GM21528 (cell line): ENCODE measurements around the gene TMEM44.

Experiments used
- ATAC-seq: cut with Tn5 transposase; IDR thresholded peaks from one replicate; pipeline ENCODE4 v1.9.1; 2021; ENCODE audit warnings: mild to moderate bottlenecking, moderate library complexity; ENCODE audit not compliant: unreplicated experiment, low FRiP score

TMEM44 gene

GRCh38 chr3:194584320-194584776 lies 48.9 kb downstream of the TMEM44 start:
- no peak for ATAC-seq

DNA sequence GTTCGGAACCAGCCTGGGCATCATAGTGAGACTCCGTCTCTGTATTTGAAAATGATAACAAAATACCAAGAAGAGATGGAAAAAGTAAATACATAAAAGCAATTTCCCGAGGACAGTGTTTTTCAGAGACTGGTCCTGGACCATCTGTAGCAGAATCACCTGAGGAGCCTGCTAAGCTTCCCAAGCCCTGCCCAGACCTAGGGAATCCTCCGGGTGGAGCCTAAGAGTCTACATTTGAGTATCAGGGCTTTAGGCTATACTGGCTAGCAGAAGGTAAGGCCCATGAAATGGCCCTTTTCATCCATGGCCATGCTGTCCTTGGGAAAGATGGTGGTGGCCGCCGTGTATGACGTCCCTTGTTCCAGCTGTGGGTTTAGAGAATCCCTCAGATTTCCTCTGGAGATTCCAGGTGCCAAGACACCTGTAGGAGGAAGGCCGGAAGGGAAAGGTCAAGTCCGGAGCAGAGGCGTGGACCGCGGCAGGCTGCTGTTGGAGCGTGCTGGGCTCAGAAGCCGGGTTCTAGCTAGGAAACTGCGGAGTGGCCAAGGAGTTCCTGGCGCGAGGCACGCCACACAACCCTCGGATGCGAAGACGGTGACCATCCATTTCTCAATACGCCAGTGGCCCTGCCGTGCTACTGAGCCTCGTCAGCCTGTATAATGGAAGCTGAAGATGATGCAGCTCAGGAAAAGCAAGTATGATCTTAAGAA lies 50.9 kb downstream of the TMEM44 start:
- no peak for ATAC-seq

DNA sequence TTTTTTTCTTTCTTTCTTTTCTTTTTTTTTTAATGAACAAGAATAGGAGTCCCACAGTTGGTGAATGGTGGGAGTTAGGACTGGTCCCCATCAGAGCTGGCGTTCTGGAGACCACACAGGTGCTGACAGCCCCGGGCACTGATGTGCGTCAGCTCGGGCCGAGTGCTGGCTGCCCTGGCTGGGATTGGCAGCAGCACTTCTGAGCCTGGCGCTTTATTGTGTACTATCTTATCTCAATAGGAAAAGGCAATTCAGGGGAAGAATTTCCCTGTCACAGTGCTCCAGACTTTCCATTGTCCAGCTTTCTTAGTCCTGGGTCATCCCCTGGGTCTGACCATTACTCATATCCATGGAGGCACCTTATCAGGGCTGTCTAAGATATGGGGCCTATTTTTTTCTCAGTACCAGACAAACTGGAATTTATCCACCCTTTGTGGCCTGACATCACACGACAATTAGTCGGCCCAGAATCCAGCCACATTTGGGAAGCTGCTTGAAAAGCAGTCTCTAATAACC lies 54.1 kb downstream of the TMEM44 start:
- no peak for ATAC-seq

DNA sequence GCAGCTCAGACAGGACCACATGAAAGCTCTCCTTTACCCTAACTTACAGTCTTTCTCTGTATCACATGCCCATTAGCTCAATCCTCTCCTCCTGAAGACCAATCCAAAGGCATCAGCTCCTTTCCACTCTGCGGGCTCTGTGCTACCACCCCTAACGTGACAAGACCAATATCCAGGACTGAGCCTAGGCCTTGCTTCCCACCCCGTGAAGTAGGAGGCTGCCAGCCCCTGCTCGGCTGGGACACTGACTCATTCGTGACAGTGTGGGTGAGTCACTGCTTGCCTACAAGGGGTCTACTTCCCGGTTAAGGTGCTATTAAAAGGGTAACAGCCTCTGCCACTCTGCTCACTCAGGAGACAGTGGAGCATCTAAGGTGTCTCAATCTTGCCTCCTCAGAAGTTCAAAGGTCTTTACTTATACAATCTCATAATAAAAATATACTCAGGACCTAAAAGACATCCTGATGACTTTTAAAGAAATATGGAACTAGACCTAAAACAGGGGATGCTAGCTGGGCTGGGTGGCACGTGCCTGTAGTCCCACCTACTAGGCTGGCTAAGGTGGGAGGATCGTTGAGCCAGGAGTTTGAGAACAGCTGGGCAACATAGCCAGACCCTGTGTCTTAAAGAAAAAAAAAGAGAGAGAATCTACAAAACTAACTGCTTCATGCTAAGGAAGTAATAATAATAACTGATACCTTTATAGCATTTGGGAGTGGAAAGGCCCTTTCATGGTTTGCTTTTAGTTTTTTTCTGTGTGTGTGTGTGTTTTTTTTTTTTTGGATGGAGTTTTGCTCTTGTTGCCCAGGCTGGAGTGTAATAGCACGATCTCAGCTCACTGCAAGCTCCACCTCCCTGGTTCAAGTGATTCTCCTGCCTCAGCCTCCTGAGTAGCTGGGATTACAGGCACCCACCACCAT lies 55.0 kb downstream of the TMEM44 start:
- no peak for ATAC-seq

DNA sequence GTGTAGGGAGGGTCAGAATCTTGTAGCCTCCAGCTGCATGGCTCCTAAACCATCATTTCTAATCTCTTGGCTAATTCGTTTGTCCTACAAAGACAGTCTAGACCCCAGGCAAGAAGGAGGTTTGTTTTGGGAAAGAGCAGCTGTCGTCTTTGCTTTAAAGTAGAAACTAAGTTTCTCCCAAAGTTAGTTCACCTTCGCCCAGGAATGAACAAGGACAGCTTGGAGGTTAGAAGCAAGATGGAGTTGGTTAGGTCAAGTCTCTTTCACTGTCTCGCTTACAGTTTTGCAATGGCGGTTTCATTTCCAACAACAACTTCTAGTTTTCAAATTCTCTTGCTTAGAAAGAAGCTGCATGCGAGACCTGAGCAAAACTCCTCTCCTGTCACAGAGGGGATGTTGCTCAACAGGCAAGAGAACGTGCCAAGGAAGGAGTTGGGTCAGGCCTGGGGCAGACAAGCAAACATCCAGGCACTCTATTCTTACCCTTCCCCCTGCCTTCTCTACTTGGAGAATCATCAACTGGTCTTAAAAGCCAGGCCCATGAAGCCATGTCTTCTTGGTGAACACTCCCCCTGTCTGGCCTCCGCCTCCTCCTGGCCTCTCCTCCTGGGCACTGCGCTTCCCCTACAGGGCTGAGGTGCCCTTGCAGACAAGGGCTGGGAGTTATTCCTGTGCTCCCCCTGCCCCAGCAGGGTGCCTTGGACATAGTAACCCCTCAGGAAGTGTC lies 57.6 kb downstream of the TMEM44 start:
- no peak for ATAC-seq

DNA sequence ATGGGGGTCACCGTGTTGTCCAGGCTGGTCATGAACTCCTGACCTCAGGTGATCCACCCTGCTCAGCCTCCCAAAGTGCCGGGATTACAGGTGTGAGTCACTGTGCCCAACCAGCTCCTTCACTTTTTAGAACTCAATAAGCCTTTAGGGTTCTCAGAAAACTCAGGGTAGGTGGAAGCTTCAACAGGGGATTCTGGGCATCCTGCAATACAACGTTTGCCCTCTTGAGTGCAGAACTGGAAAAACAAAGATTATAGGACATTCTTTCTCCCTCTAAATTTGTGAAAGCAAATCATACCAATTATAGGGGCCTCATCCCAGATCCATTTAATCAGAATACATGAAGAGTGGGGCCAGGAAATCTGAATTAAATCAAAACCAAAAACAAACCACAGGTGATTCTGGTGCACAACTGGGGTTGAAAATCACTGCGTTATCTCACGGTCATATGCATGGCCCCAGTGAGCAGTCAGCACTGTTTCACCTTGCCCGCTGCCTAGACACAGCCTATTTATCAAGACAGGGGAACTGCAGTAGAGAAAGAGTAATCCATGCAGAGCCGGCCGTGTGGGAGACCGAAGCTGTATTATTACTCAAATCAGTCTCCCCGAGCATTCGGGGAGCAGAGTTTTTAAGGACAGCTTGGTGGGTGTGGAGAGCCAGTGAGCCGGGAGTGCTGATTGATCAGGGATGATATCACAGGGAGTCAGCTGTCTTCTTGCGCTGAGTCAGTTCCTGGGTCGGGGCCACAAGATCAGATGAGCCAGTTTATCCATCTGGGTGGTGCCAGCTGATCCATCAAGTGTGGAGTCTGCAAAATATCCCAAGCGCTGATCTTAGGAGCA lies 58.4 kb downstream of the TMEM44 start:
- no peak for ATAC-seq

DNA sequence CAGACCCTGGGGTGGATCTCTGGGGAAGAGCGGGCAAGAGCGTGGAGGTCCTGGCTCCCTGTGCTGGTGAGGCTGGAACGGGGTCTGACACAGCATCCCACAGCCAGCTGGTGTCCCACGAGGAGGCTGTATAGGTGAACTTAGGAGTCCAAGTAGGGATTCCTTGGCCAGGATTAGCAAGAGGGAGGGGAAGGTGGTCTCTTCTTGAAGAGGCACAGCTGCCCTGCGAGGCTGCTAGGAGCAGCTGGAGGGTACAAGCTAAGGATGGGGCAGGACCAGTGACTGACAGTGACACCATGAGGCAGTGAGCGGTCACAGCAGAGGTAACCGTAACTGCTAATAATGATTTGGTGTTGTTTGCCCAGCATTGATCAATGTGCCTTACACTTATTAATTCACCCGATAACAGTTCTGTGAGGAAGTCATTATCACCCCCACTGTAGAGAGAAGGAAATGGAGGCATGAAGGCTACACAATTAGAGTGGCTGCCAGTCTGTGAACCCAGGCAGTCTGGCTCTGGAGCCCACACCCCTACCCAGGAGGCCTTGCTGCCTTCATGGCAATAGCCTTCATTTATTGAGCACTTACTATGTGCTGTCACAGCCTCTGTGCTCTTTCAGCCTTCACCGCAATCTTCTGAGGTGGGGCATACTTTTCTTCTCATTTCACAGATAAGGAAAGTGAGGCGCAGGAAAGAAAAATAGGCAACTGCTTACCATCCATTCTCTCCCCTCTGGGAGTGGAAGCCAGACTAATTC lies 59.4 kb downstream of the TMEM44 start:
- peak; percentile 61 for ATAC-seq

GRCh38 chr3:194572944-194573491 lies 60.2 kb downstream of the TMEM44 start:
- ATAC-seq, result no peak

- ATAC-seq, result no peak
Observed at GRCh38 chr3:194572143-194572789, 61.0 kb downstream of the TMEM44 start.

DNA sequence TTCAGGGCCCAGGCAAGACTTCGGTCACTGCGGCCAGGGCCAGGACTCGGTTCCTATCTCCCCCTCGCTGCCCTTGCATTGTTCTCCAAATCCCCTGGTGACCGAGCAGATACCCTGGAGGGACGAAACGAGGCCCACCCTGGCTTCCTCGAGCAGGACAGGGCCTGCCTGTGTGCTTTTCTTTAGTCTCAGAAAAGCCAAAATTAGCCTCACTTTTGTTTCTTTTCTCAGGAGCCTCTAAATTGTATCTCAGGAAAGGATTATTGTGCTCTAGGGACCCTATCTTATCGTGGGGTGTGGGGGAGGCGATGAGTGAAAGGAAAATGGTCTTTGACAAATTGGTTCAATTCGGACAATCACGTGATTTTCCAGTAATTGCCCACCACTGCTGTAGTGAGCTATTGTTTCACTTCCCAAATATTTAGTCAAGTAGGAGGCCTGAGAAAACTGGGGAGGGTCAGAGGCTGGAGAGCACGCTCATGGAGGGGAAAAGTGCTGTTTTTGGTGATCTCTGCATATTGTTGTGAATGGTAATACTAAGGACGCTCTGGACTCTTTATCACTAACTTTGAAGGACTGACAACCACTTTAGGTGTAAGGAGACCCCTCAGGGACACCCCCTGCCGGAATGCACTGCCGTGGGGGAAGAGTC lies 61.6 kb downstream of the TMEM44 start:
- ATAC-seq, result no peak

GRCh38 chr3:194570898-194571297 lies 62.3 kb downstream of the TMEM44 start:
- ATAC-seq, result no peak

GRCh38 chr3:194570235-194570634 lies 63.0 kb downstream of the TMEM44 start:
- ATAC-seq, result no peak

DNA sequence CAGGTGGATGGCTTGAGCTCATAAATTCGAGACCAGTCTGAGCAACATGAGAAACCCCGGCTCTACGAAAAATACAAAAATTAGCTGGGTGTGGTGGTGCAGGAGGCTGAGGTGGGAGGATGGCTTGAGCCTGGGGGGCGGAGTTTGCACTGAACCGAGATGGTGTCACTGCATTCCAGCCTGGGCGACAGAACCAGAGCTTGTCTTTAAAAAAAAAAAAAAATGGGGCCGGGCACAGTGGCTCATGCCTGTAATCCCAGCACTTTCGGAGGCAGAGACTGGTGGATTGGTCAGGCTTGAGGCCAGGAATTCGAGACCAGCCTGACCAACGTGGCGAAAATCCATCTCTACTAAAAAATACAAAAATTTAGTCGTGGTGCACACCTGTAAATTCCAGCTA lies 64.0 kb downstream of the TMEM44 start:
- no peak for ATAC-seq

DNA sequence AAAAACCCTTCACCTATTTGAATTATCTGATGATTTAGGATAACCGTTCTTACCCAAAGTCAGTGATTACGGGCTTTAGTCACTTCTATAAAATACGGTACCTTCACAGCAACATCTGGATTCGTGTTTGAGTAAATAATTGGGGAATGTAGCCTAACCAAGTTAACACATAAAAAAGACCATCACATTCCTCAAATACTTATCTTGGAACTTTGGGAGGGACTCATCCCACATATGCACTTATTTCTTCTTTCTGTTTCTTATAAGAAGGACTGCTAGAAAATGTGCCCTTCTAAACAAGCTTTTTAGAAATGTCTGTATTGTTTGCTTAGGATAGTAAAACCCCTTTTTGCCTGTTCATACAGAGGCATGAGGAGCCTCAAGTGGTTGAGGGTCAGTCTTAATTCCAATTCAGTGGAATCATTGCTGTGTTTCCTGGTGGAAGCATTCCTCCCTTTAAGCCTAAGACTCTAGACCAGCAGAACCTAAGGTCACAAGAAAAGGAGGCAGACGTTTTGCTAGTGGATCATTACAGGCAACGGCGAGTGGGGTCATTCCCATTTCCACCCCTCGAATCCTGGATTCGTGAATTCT lies 67.5 kb downstream of the TMEM44 start:
- ATAC-seq, result no peak

DNA sequence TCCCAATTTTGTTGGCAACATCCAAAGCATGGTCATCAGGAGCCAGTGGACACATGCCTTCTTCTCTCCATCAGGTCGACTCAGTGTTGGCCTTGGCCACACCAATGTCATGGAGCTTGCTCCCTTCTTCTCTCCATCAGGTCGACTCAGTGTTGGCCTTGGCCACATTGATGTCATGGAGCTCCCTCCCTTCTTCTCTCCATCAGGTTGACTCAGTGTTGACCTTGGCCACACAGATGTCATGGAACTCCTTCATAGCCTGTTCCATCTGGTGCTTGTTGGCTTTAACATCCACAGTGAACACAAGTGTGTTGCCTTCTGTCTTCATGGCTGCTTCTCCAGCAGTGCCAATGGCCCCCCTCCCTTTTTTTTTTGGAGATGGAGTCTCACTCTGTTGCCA lies 70.2 kb downstream of the TMEM44 start:
- ATAC-seq, result no peak

GRCh38 chr3:194561306-194561974 lies 71.8 kb downstream of the TMEM44 start:
- ATAC-seq, result no peak

DNA sequence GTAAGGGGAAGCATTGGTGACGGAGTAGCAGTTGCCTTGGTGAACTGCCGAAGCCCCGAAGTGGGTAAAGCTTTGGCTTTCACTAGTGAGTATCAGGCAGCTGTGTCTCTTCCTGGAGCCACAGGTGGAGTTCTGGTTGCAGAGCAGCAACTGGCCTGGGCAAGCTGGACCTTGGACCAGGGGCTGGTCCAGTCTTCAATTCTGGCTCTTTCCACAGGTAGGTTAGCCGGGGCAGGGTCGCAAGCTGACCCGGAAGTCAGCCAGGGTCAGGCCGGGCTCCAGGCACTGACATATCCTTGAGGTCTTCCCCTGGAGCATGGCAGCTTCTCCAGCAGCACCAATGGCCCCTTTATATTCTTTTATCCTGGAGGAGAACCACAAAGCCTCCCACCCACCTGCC lies 73.2 kb downstream of the TMEM44 start:
- ATAC-seq, result no peak
